Spinal cord (tissue), 10 donors: ENCODE data around the gene SORCS1. TPM values are rescaled to one million over a fixed set of nuclear protein-coding genes. Genes with fewer than 3 reads are reported as not detected.
A peak's percentile ranks its signal among the peaks of the same experiment; 100 is the strongest.

Source experiments
- DNase-seq, 6 donors: peaks; one replicate each; pipeline versions ENCODE4 v3.0.0 to v3.0.0-alpha.2; 2013 to 2015; ENCODE audit warnings: low spot score in 6 of 6, low read depth in 4 of 6
- H3K27ac ChIP-seq: one replicate; pipeline ENCODE4 v1.5.1; 2013; ENCODE audit warnings: low read depth, low read length, control low read depth
- H3K27me3 ChIP-seq: one replicate; pipeline ENCODE4 v1.6.1; 2013; ENCODE audit warnings: low read length; ENCODE audit not compliant: control insufficient read depth, insufficient read depth
- H3K36me3 ChIP-seq: one replicate; pipeline ENCODE4 v1.6.1; 2013; ENCODE audit warnings: low read length; ENCODE audit not compliant: control insufficient read depth, insufficient read depth
- H3K4me1 ChIP-seq: one replicate; pipeline ENCODE4 v1.6.1; 2013; ENCODE audit warnings: low read length; ENCODE audit not compliant: control insufficient read depth, insufficient read depth
- H3K4me3 ChIP-seq: one replicate; pipeline ENCODE4 v1.5.1; 2013; ENCODE audit warnings: low read depth, low read length, control low read depth
- H3K9me3 ChIP-seq: one replicate; pipeline ENCODE4 v1.6.1; 2013; ENCODE audit warnings: low read length; ENCODE audit not compliant: control insufficient read depth, insufficient read depth
- WGBS: methylation state at CpG from one replicate; pipeline ENCODE4 v1.1.5; 2013; ENCODE audit warnings: missing lambda C conversion rate; ENCODE audit not compliant: insufficient coverage; 5-methylcytosine and 5-hydroxymethylcytosine counted together
- polyA plus RNA-seq, 2 donors: library from polyadenylated mRNA; unstranded; fragments of 120-200 nt; gene quantifications; one replicate each; pipeline ENCODE4 v1.2.1, GENCODE V29; 2013; ENCODE audit not compliant: insufficient read length in 2 of 2
- total RNA-seq, 2 donors: library from RNA; depleted of rRNA in 1 of 2; stranded (reverse); fragments of 120-200 nt in 1 of 2; fragments of >200 nt in 1 of 2; gene quantifications; one replicate each; pipeline versions ENCODE4 v1.2.3 to v1.2.4, GENCODE V29; 2013 to 2014
- donor health status: healthy.

Gene SORCS1
- total and polyA plus RNA-seq, 4 donors, result 11.4 to 38.0 (median 19.3) TPM

- DNase-seq, result no peak
- Histone ChIP-seq H3K9me3 (no peaks in the 10 kb centered on the region), H3K4me3 (no peak overlapping the region), H3K27ac (no peak overlapping the region), H3K27me3 (no peaks in the 10 kb centered on the region), H3K36me3 (no peaks in the 10 kb centered on the region), H3K4me1 (no peaks in the 10 kb centered on the region)
Measured at GRCh38 chr10:106925191-106925590, 239.3 kb downstream of the SORCS1 start.

DNA sequence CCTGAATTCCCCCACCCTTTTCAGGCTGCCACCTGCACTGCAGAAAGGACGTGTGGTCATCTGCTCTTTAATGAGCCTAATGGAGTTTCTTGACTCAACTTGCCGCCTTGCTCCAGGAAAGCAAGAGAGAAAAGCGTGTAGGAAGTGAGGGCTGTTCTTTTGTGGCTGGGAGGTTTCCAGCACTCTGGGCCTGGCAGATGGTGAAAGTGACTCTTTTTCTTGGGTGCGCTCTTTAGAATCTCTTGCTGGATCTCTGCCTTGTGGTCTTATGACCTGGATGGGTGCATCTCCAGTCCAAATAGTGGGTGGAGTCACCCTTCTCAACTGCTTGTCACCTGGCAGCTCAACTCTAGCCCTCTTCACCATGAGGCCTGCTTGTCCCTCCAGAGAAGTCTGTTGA lies 244.0 kb downstream of the SORCS1 start:
- H3K36me3 ChIP-seq, result no peaks in the 10 kb centered on the region
- H3K27me3 ChIP-seq, result no peaks in the 10 kb centered on the region
- DNase-seq, result no peak
- WGBS, result 89% methylated on average over 4 of the region's 4 CpGs
- H3K9me3 ChIP-seq, result no peaks in the 10 kb centered on the region
- no peaks in the 10 kb centered on the region for H3K4me1 ChIP-seq
- no peak overlapping the region for H3K27ac ChIP-seq
- H3K4me3 ChIP-seq, result no peak overlapping the region

GRCh38 chr10:106919871-106920282 lies 244.6 kb downstream of the SORCS1 start:
- DNase-seq, result no peak
- Histone ChIP-seq H3K36me3 (no peaks in the 10 kb centered on the region), H3K4me3 (no peak overlapping the region), H3K9me3 (no peaks in the 10 kb centered on the region), H3K27me3 (no peaks in the 10 kb centered on the region), H3K4me1 (no peaks in the 10 kb centered on the region), H3K27ac (no peak overlapping the region)
- 80% methylated on average over 1 of the region's 3 CpGs for WGBS

DNA sequence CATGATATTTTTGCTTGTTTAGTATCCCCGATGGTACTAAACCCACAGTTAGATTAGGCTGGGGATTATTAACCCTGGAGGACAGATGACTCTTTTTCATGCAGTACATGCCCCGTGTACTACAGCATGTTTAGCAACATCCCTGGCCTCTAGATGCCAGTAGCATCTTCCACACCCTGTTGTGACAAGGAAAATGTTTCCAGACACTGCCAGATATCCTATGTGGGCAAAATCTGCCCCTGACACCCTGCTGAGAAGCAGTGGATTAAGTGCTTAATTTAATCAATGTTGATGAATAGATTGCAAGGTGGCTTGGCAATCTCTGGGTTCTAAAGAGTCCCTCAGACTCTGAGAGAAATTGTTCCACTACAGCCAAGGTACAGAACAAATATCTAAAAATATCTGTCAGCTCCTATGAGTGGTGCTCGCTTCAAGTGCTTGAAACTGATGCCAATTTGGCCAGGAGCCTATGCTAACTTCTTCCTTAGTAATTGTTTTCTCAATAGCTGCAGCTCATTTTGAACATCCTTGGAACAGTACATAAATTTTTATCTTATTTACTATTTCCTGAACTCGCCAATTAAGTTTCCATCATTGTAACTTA lies 247.0 kb downstream of the SORCS1 start:
- Histone ChIP-seq H3K27ac (no peak overlapping the region), H3K4me1 (no peaks in the 10 kb centered on the region), H3K27me3 (no peaks in the 10 kb centered on the region), H3K4me3 (no peak overlapping the region), H3K36me3 (no peaks in the 10 kb centered on the region), H3K9me3 (no peaks in the 10 kb centered on the region)
- DNase-seq, result peak in 1 of 6 donors; percentile 36
- WGBS, result 55% methylated on average over 3 of the region's 4 CpGs

DNA sequence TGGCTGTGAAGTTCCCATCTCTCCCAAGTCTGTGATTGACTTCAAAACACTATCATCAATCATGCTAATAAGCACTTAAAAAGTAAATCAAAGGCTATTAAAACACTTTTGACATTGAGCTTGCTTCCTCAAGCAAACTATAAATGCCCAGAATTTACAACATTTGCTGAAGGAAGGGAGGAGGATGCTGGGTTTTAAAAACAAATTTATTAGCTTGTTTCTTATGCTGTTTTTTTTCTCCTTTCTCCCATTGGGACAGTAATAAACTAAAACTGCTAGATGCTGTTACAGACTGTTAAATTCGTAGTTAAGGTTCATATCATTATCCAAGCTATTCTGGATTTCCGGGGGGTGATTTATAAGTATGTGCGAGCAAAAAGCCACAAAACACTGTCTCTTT lies 250.5 kb downstream of the SORCS1 start:
- Histone ChIP-seq H3K36me3 (no peaks in the 10 kb centered on the region), H3K4me1 (no peaks in the 10 kb centered on the region), H3K9me3 (no peaks in the 10 kb centered on the region), H3K27me3 (no peaks in the 10 kb centered on the region), H3K27ac (no peak overlapping the region), H3K4me3 (no peak overlapping the region)
- DNase-seq, result peak in 1 of 6 donors; percentile 47
- no CpG with 5 or more reads among the region's 3 CpGs for WGBS

GRCh38 chr10:106913348-106913747 lies 251.2 kb downstream of the SORCS1 start:
- no peaks in the 10 kb centered on the region for H3K36me3 ChIP-seq
- no peak overlapping the region for H3K27ac ChIP-seq
- no peak overlapping the region for H3K4me3 ChIP-seq
- WGBS, result 40% methylated on average over 1 of the region's 4 CpGs
- H3K9me3 ChIP-seq, result no peaks in the 10 kb centered on the region
- H3K27me3 ChIP-seq, result no peaks in the 10 kb centered on the region
- no peak for DNase-seq
- no peaks in the 10 kb centered on the region for H3K4me1 ChIP-seq

DNA sequence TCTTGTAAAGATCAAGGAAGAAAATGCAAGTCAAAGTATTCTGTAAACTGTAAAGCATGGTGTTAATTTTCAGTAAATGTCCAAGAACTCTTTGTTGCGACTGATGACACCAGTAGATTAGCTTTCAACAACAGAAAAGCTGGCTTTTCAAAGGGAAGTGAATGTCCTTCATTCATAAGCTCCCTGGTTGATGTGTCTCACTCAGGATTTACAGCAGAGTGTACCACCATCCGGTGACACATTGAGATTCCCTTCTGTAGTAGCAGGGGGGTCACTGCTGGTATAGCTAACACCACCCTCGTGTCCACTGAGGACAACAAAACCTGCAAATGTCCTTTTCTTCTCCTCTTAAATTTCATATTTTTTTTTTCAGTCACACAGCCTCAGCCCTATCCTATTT lies 253.4 kb downstream of the SORCS1 start:
- no peak overlapping the region for H3K4me3 ChIP-seq
- WGBS, result 45% methylated on average over 3 of the region's 3 CpGs
- no peaks in the 10 kb centered on the region for H3K9me3 ChIP-seq
- H3K27ac ChIP-seq, result no peak overlapping the region
- no peaks in the 10 kb centered on the region for H3K4me1 ChIP-seq
- no peaks in the 10 kb centered on the region for H3K36me3 ChIP-seq
- no peaks in the 10 kb centered on the region for H3K27me3 ChIP-seq
- DNase-seq, result no peak

DNA sequence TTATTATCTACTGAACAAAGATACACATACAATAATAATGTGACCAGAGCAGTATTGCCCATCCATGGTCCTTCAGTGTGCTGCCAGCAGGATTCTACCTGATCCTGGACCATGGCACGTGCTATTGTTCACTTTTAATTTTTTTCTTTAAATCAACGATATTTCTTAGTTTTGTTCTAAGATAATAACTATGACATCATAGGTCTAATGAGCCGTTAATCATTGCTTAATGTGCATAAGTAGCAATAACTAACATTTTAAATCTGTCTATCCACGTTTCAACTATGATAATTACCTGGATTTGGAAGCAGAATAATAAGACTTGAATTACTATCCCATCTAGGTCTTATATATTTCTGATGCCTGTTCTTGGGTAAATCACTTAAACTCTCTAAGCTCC lies 253.8 kb downstream of the SORCS1 start:
- H3K27me3 ChIP-seq, result no peaks in the 10 kb centered on the region
- H3K9me3 ChIP-seq, result no peaks in the 10 kb centered on the region
- H3K4me1 ChIP-seq, result no peaks in the 10 kb centered on the region
- DNase-seq, result no peak
- no CpG with 5 or more reads among the region's 4 CpGs for WGBS
- H3K36me3 ChIP-seq, result no peaks in the 10 kb centered on the region
- no peak overlapping the region for H3K27ac ChIP-seq
- H3K4me3 ChIP-seq, result no peak overlapping the region

DNA sequence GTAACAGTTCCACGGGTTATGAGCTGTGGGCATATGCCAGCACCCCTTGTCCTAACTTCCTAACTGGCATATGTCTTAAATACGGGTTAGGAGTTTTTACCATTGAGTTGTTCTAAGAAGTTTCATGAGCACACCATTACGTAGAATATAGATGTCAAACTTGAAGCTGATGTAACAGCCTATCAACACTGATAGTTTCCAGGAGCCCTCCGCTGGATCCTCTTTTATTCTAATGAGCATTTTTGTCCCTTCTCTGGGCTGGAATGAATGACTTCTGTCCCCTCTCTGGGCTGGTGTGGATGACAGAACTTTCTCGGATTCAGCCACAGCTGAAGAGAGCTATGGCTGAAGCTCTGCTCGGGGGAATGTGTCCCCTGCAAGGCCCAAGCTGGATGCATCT lies 256.3 kb downstream of the SORCS1 start:
- WGBS, result 90% methylated on average over 4 of the region's 6 CpGs
- Histone ChIP-seq H3K4me3 (no peak overlapping the region), H3K4me1 (no peaks in the 10 kb centered on the region), H3K27me3 (no peaks in the 10 kb centered on the region), H3K36me3 (no peaks in the 10 kb centered on the region), H3K9me3 (no peaks in the 10 kb centered on the region), H3K27ac (no peak overlapping the region)
- no peak for DNase-seq

DNA sequence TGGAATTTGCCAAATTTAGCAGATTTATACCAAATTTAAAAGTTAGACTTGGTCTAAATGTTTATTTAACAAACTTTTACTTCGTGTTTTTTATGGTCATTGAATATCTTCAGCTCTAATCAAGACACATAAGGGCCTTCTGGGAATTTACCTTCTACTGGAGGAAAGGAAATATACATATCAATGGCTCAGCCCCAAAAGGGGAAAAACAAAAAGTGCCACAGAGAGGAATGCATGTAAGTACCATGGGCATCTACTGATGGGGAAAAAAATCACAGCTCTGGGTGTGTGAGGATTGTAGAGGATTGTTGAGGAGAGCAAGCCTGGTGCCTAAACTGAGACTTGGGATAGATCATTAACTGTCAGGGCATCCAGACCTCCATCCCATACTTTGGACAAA lies 260.3 kb downstream of the SORCS1 start:
- no peak overlapping the region for H3K4me3 ChIP-seq
- H3K36me3 ChIP-seq, result no peaks in the 10 kb centered on the region
- no peak overlapping the region for H3K27ac ChIP-seq
- H3K9me3 ChIP-seq, result no peaks in the 10 kb centered on the region
- WGBS, result no CpG with 5 or more reads among the region's 1 CpG
- DNase-seq, result no peak
- no peaks in the 10 kb centered on the region for H3K27me3 ChIP-seq
- no peaks in the 10 kb centered on the region for H3K4me1 ChIP-seq
